HG02840 (cell line): Measurements from ENCODE around the gene GREM1.

Source experiments
- ATAC-seq: cut with Tn5 transposase; IDR thresholded peaks from one replicate; pipeline ENCODE4 v1.9.1; 2021; ENCODE audit warnings: mild to moderate bottlenecking, moderate library complexity, moderate number of reproducible peaks; ENCODE audit not compliant: unreplicated experiment, low FRiP score

GREM1 gene

GRCh38 chr15:32729700-32730395, 12.0 kb downstream of the GREM1 start:
- no peak for ATAC-seq

GRCh38 chr15:32730677-32731654, 13.2 kb downstream of the GREM1 start:
- ATAC-seq: no peak

GRCh38 chr15:32732574-32733157, 14.9 kb downstream of the GREM1 start:
- no peak for ATAC-seq

GRCh38 chr15:32733281-32733680, 15.5 kb downstream of the GREM1 start:
- ATAC-seq: no peak

GRCh38 chr15:32735989-32736700, 18.3 kb downstream of the GREM1 start:
- no peak for ATAC-seq

- ATAC-seq: no peak
These were observed 18.9 kb downstream of the GREM1 start for GRCh38 chr15:32736701-32737061.

- ATAC-seq: no peak
These were observed 19.5 kb downstream of the GREM1 start for GRCh38 chr15:32737304-32737703.

GRCh38 chr15:32738666-32739065, 20.9 kb downstream of the GREM1 start:
- no peak for ATAC-seq

GRCh38 chr15:32739522-32740063, 21.8 kb downstream of the GREM1 start:
- no peak for ATAC-seq

GRCh38 chr15:32743411-32744140, 25.8 kb downstream of the GREM1 start:
- no peak for ATAC-seq

GRCh38 chr15:32746116-32746857, 28.5 kb downstream of the GREM1 start:
- no peak for ATAC-seq

GRCh38 chr15:32747921-32748342, 30.1 kb downstream of the GREM1 start:
- no peak for ATAC-seq

- ATAC-seq: no peak
These were observed 33.2 kb downstream of the GREM1 start for GRCh38 chr15:32750979-32751378.

- no peak for ATAC-seq
These were observed 39.6 kb downstream of the GREM1 start for GRCh38 chr15:32757426-32757825.

GRCh38 chr15:32763295-32763694, 45.5 kb downstream of the GREM1 start:
- ATAC-seq: no peak

GRCh38 chr15:32765236-32765635, 47.4 kb downstream of the GREM1 start:
- no peak for ATAC-seq

GRCh38 chr15:32766101-32766500, 48.3 kb downstream of the GREM1 start:
- no peak for ATAC-seq

- ATAC-seq: no peak
These were observed 49.4 kb downstream of the GREM1 start for GRCh38 chr15:32767236-32767635.

GRCh38 chr15:32774022-32774421, 56.2 kb downstream of the GREM1 start:
- ATAC-seq: no peak
